Activated CD4-positive, CD25-positive, alpha-beta regulatory T cell (primary cell): ENCODE results near the gene MINDY4.

Experiments
- DNase-seq, 4 experiments: peaks; one replicate each; lab custom pipeline; 2025; lab: John Stamatoyannopoulos, UW

MINDY4 gene

GRCh38 chr7:30853576-30853975 lies 82.4 kb downstream of the MINDY4 start:
- DNase-seq: no peak

GRCh38 chr7:30855936-30856335 lies 84.7 kb downstream of the MINDY4 start:
- no peak for DNase-seq

- DNase-seq: no peak
Observed at GRCh38 chr7:30858576-30858975, 87.4 kb downstream of the MINDY4 start.

- DNase-seq: no peak
Observed at GRCh38 chr7:30859202-30859939, 88.2 kb downstream of the MINDY4 start.

- no peak for DNase-seq
Observed at GRCh38 chr7:30859940-30860496, 88.8 kb downstream of the MINDY4 start.

- DNase-seq: no peak
Observed at GRCh38 chr7:30861612-30862011, 90.4 kb downstream of the MINDY4 start.

- DNase-seq: no peak
Observed at GRCh38 chr7:30862995-30863705, 91.9 kb downstream of the MINDY4 start.

GRCh38 chr7:30863706-30864035 lies 92.5 kb downstream of the MINDY4 start:
- no peak for DNase-seq

GRCh38 chr7:30864101-30864500 lies 92.9 kb downstream of the MINDY4 start:
- DNase-seq: no peak

- no peak for DNase-seq
Observed at GRCh38 chr7:30865076-30865475, 93.9 kb downstream of the MINDY4 start.

GRCh38 chr7:30865821-30866220 lies 94.6 kb downstream of the MINDY4 start:
- no peak for DNase-seq

- DNase-seq: no peak
Observed at GRCh38 chr7:30866939-30867338, 95.7 kb downstream of the MINDY4 start.

- DNase-seq: no peak
Observed at GRCh38 chr7:30867483-30867882, 96.3 kb downstream of the MINDY4 start.

- no peak for DNase-seq
Observed at GRCh38 chr7:30869794-30870611, 98.8 kb downstream of the MINDY4 start.

GRCh38 chr7:30870821-30871518 lies 99.8 kb downstream of the MINDY4 start:
- no peak for DNase-seq

- no peak for DNase-seq
Observed at GRCh38 chr7:30871655-30872054, 100.4 kb downstream of the MINDY4 start.

GRCh38 chr7:30873207-30873606 lies 102.0 kb downstream of the MINDY4 start:
- DNase-seq: no peak

- DNase-seq: no peak
Observed at GRCh38 chr7:30873656-30874055, 102.4 kb downstream of the MINDY4 start.

GRCh38 chr7:30874656-30875302 lies 103.6 kb downstream of the MINDY4 start:
- DNase-seq: no peak

- DNase-seq: no peak
Observed at GRCh38 chr7:30877015-30877769, 106.0 kb downstream of the MINDY4 start.

- no peak for DNase-seq
Observed at GRCh38 chr7:30877993-30878392, 106.8 kb downstream of the MINDY4 start.
